Measurements from ENCODE around the gene PBX3. TPM values are rescaled to one million over a fixed set of nuclear protein-coding genes. Genes with fewer than 3 reads are reported as not detected.

Gene PBX3
- polyA plus RNA-seq, 3 donors = 23.7 to 28.7 (median 24.4) TPM

Other genes with a start within 250 kb of the PBX3 start
- gene MAPKAP1, start 40.2 kb upstream of the PBX3 start, polyA plus RNA-seq (ENCODE audit: insufficient read length in 3 of 3) = 10 to 100 TPM; 61.0 to 79.8 (median 69.6) TPM